Activated CD8-positive, alpha-beta T cell treated with anti-CD3 and anti-CD28 coated beads, Interleukin-2, amount 10 ng/mL, durations not matched to agents 7 days and 5 days (primary cell): ENCODE results near the gene SLC38A4. TPM values are rescaled to one million over a fixed set of nuclear protein-coding genes. Genes with fewer than 3 reads are reported as not detected.
"Not testable (repeated sequence)": the region's sequence is repeated elsewhere in the genome, so short reads cannot be mapped to it uniquely, and the experiment has no call there.

Experiments used
- ATAC-seq: fragments of 150-1000 bp; cut with Tn5 transposase; one replicate; pipeline ENCODE4 v1.10.0; 2021; ENCODE audit warnings: moderate library complexity
- CTCF ChIA-PET: fragments of 350-600 bp; sonication (Branson Sonifier 250); formaldehyde crosslinking; loops from one replicate; lab custom pipeline; 2021; ENCODE audit warnings: antibody characterized with exemption; lab: Charles Lee
- POLR2A ChIA-PET: fragments of 350-600 bp; sonication (Branson Sonifier 250); formaldehyde crosslinking; loops from one replicate; lab custom pipeline; 2021; ENCODE audit warnings: antibody characterized with exemption; lab: Charles Lee
- DNase-seq: peaks from one replicate; pipeline ENCODE4 v3.0.0-alpha.2; 2020
- H3K27ac Mint-ChIP-seq: one replicate; pipeline ENCODE4 v1.8.0; 2021; ENCODE audit warnings: mild to moderate bottlenecking, mixed read lengths
- H3K27me3 Mint-ChIP-seq: one replicate; pipeline ENCODE4 v1.8.0; 2021; ENCODE audit warnings: low read depth, mixed read lengths
- H3K36me3 Mint-ChIP-seq: one replicate; pipeline ENCODE4 v1.8.0; 2021; ENCODE audit warnings: low read depth, mixed read lengths
- H3K4me1 Mint-ChIP-seq: one replicate; pipeline ENCODE4 v1.8.0; 2021; ENCODE audit warnings: low read depth, mixed read lengths
- H3K4me3 Mint-ChIP-seq: one replicate; pipeline ENCODE4 v1.8.0; 2021; ENCODE audit warnings: mild to moderate bottlenecking, mixed read lengths
- H3K9me3 Mint-ChIP-seq: one replicate; pipeline ENCODE4 v1.8.0; 2022; ENCODE audit warnings: mixed read lengths; ENCODE audit not compliant: insufficient read depth
- total RNA-seq, 2 experiments: library from RNA; stranded (reverse); gene quantifications; one replicate each; pipeline ENCODE4 v1.2.3, GENCODE V29; 2021

The SLC38A4 gene
- total RNA-seq, 2 experiments from 2014 or later: not detected

- DNase-seq: no peak
- no peaks in the 10 kb centered on the region for H3K4me1 Mint-ChIP-seq
- H3K27ac Mint-ChIP-seq: no peak overlapping the region
- H3K36me3 Mint-ChIP-seq: no peaks in the 10 kb centered on the region
- peaks cover 9% of the 10 kb centered on the region for H3K27me3 Mint-ChIP-seq
- ATAC-seq: no peak
- no peak overlapping the region for H3K4me3 Mint-ChIP-seq
- ChIA-PET CTCF (no interaction called here), POLR2A (no interaction called here)
- no peaks in the 10 kb centered on the region for H3K9me3 Mint-ChIP-seq
Observed at GRCh38 chr12:46770501-46771183, 55.2 kb downstream of the SLC38A4 start.

GRCh38 chr12:46764005-46764404 lies 61.8 kb downstream of the SLC38A4 start:
- ChIA-PET POLR2A (no interaction called here), CTCF (no interaction called here)
- H3K36me3 Mint-ChIP-seq: no peaks in the 10 kb centered on the region

GRCh38 chr12:46763230-46763629 lies 62.6 kb downstream of the SLC38A4 start:
- CTCF ChIA-PET: no interaction called here
- POLR2A ChIA-PET: no interaction called here
- Mint-ChIP-seq H3K9me3 (peaks cover 7% of the 10 kb centered on the region), H3K27ac (no peak overlapping the region), H3K4me1 (no peaks in the 10 kb centered on the region), H3K36me3 (no peaks in the 10 kb centered on the region), H3K27me3 (no peaks in the 10 kb centered on the region), H3K4me3 (no peak overlapping the region)
- ATAC-seq (no peak), DNase-seq (no peak)

More at GRCh38 chr12:46764005-46764404, 61.8 kb downstream of the SLC38A4 start:
- Mint-ChIP-seq H3K4me3 (no peak overlapping the region), H3K27me3 (peaks cover under 1% of the 10 kb centered on the region), H3K9me3 (peaks cover 7% of the 10 kb centered on the region), H3K27ac (no peak overlapping the region), H3K4me1 (no peaks in the 10 kb centered on the region)
- DNase-seq (no peak), ATAC-seq (no peak)

GRCh38 chr12:46754550-46754949 lies 71.2 kb downstream of the SLC38A4 start:
- Mint-ChIP-seq H3K4me1 (no peaks in the 10 kb centered on the region), H3K9me3 (no peaks in the 10 kb centered on the region), H3K27me3 (peaks cover 6% of the 10 kb centered on the region), H3K27ac (no peak overlapping the region), H3K4me3 (no peak overlapping the region), H3K36me3 (no peaks in the 10 kb centered on the region)
- POLR2A ChIA-PET: no interaction called here
- no peak for DNase-seq
- CTCF ChIA-PET: no interaction called here
- ATAC-seq: no peak

GRCh38 chr12:46752396-46752795 lies 73.4 kb downstream of the SLC38A4 start:
- ChIA-PET CTCF (no interaction called here), POLR2A (no interaction called here)
- H3K27me3 Mint-ChIP-seq: peaks cover 6% of the 10 kb centered on the region
- H3K4me1 Mint-ChIP-seq: no peaks in the 10 kb centered on the region
- H3K4me3 Mint-ChIP-seq: no peak overlapping the region
- ATAC-seq: no peak
- H3K27ac Mint-ChIP-seq: no peak overlapping the region
- DNase-seq: no peak
- no peaks in the 10 kb centered on the region for H3K36me3 Mint-ChIP-seq
- no peaks in the 10 kb centered on the region for H3K9me3 Mint-ChIP-seq

- Mint-ChIP-seq H3K27me3 (peaks cover 6% of the 10 kb centered on the region), H3K4me3 (no peak overlapping the region), H3K36me3 (no peaks in the 10 kb centered on the region)
Observed at GRCh38 chr12:46751173-46751572, 74.6 kb downstream of the SLC38A4 start.

GRCh38 chr12:46749322-46749721 lies 76.5 kb downstream of the SLC38A4 start:
- POLR2A ChIA-PET: no interaction called here
- H3K4me3 Mint-ChIP-seq: no peak overlapping the region
- CTCF ChIA-PET: no interaction called here
- peaks cover 8% of the 10 kb centered on the region for H3K27me3 Mint-ChIP-seq
- H3K27ac Mint-ChIP-seq: no peak overlapping the region
- H3K36me3 Mint-ChIP-seq: no peaks in the 10 kb centered on the region
- DNase-seq (no peak), ATAC-seq (no peak)
- peaks cover 14% of the 10 kb centered on the region for H3K9me3 Mint-ChIP-seq
- no peaks in the 10 kb centered on the region for H3K4me1 Mint-ChIP-seq

More at GRCh38 chr12:46751173-46751572, 74.6 kb downstream of the SLC38A4 start:
- ChIA-PET CTCF (no interaction called here), POLR2A (no interaction called here)
- peaks cover 5% of the 10 kb centered on the region for H3K9me3 Mint-ChIP-seq
- no peaks in the 10 kb centered on the region for H3K4me1 Mint-ChIP-seq
- no peak for ATAC-seq
- no peak for DNase-seq
- H3K27ac Mint-ChIP-seq: no peak overlapping the region

GRCh38 chr12:46744283-46744682 lies 81.5 kb downstream of the SLC38A4 start:
- Mint-ChIP-seq H3K27me3 (peaks cover 2% of the 10 kb centered on the region), H3K9me3 (peaks cover 19% of the 10 kb centered on the region), H3K36me3 (no peaks in the 10 kb centered on the region), H3K4me3 (no peak overlapping the region), H3K27ac (no peak overlapping the region), H3K4me1 (no peaks in the 10 kb centered on the region)
- DNase-seq (no peak), ATAC-seq (no peak)
- POLR2A ChIA-PET: no interaction called here
- CTCF ChIA-PET: no interaction called here

- DNase-seq: no peak
- Mint-ChIP-seq H3K9me3 (peaks cover 19% of the 10 kb centered on the region), H3K4me3 (no peak overlapping the region), H3K36me3 (no peaks in the 10 kb centered on the region), H3K27ac (no peak overlapping the region), H3K27me3 (peaks cover 2% of the 10 kb centered on the region), H3K4me1 (no peaks in the 10 kb centered on the region)
- no peak for ATAC-seq
- ChIA-PET POLR2A (no interaction called here), CTCF (no interaction called here)
Observed at GRCh38 chr12:46743456-46743855, 82.3 kb downstream of the SLC38A4 start.

- H3K4me3 Mint-ChIP-seq, H3K27me3 Mint-ChIP-seq, ATAC-seq, POLR2A ChIA-PET, H3K36me3 Mint-ChIP-seq, H3K27ac Mint-ChIP-seq, H3K4me1 Mint-ChIP-seq, DNase-seq, CTCF ChIA-PET: not testable (repeated sequence)
- peaks cover 19% of the 10 kb centered on the region for H3K9me3 Mint-ChIP-seq
Observed at GRCh38 chr12:46742271-46742670, 83.5 kb downstream of the SLC38A4 start.

- DNase-seq (no peak), ATAC-seq (no peak)
- no peaks in the 10 kb centered on the region for H3K27me3 Mint-ChIP-seq
- no peak overlapping the region for H3K4me3 Mint-ChIP-seq
- ChIA-PET CTCF (no interaction called here), POLR2A (no interaction called here)
- no peaks in the 10 kb centered on the region for H3K36me3 Mint-ChIP-seq
- H3K9me3 Mint-ChIP-seq: no peaks in the 10 kb centered on the region
- peaks cover 5% of the 10 kb centered on the region for H3K4me1 Mint-ChIP-seq
- no peak overlapping the region for H3K27ac Mint-ChIP-seq
Observed at GRCh38 chr12:46725332-46725731, 100.5 kb downstream of the SLC38A4 start.

- Mint-ChIP-seq H3K27ac (no peak overlapping the region), H3K36me3 (no peaks in the 10 kb centered on the region), H3K4me3 (no peak overlapping the region), H3K4me1 (peaks cover 5% of the 10 kb centered on the region), H3K27me3 (no peaks in the 10 kb centered on the region), H3K9me3 (no peaks in the 10 kb centered on the region)
- DNase-seq (no peak), ATAC-seq (no peak)
- CTCF ChIA-PET: no interaction called here
- POLR2A ChIA-PET: no interaction called here
Observed at GRCh38 chr12:46723629-46724419, 102.0 kb downstream of the SLC38A4 start.
